TTC549 (cell line): ENCODE results near the gene CACNA1D.

Source experiments
- FAIRE-seq: peaks from 2 replicates; lab custom pipeline; 2012; peaks lifted over from hg19 to GRCh38; lab: Jason Lieb, UNC

CACNA1D gene

DNA sequence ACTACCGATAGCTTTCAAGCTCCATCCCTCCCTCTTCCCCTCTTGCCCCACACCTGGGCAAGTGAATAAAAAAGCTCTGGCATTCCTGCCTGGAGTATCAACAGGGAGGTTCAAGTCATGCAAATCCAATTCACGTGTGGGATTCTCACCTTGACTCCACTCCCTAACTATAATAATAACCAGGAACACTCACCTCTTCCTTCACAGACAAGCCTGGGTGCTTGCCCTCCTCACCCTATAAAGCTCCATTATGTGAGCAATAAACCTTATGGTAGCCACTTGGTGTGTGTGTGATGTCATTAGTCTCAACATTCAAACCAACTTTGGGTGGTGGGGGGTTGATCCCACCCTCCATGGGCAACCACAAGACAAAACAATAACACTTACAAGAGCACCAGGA, 335.2 kb downstream of the CACNA1D start:
- no peak for FAIRE-seq

DNA sequence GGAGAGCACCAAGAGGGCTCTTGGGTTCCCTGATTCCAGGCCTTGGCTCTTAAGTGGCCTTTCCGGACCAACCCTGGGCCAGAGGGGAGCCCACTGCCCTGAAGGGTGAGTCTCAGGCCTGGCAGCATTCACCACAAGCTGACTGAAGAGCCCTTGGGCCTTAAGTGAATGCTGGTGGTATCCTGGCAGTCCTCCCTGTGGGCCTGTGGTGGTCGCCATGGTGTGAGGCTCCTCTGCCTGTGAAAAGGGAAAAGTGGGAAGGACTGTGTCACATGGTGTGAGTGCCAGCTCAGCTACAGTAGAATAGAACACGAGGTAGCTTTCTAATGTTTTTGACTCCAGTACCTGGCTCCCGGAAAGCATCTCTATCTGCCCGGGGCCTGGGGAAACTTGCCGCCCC, 336.5 kb downstream of the CACNA1D start:
- no peak for FAIRE-seq

DNA sequence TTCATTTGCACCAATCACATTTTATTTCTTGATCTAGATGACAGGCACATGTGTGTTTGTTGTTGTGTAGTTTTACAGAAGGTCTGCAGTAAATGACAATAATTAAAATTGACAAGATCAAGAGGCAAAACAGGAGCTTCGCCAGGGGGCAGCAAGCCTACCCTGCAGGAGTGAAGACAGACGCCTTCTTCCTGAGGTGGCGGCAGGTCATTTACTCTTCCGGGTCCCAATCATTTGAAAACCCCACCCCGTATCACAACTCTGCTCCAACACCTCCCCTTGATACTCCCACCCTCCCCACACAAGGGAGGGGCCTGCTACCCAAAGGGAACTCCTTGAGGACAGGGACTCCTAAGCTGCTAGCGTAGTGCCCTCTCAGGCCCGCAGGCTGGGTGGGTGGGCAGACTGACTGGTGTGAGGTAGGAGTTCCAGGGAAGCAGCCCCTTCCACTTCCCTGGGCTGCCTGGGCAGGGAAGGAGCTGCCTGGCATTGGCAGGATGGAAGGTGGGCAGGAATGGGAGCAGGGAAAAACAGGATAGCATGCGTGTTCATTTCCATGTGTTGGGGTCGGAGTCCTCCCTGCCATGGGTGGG, 338.7 kb downstream of the CACNA1D start:
- no peak for FAIRE-seq

DNA sequence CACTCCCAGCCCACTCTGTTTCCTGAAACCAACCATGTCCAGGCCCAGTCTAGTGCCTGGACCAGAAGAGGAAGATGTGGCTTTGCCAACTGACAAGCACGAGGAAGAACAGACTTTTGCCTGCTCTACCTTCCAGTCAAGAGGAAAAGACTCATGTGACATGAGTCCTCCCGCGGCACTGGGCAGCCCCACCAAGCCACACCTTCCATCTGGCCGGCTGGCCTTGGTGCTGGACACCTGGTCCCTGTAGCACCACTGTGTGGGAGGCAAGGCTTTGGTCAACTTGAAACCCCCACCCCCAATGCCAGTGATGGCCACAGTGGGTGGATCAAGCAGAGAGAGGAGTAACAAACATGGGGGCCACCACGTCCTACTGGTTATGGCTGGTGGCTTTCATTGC, 339.3 kb downstream of the CACNA1D start:
- no peak for FAIRE-seq

DNA sequence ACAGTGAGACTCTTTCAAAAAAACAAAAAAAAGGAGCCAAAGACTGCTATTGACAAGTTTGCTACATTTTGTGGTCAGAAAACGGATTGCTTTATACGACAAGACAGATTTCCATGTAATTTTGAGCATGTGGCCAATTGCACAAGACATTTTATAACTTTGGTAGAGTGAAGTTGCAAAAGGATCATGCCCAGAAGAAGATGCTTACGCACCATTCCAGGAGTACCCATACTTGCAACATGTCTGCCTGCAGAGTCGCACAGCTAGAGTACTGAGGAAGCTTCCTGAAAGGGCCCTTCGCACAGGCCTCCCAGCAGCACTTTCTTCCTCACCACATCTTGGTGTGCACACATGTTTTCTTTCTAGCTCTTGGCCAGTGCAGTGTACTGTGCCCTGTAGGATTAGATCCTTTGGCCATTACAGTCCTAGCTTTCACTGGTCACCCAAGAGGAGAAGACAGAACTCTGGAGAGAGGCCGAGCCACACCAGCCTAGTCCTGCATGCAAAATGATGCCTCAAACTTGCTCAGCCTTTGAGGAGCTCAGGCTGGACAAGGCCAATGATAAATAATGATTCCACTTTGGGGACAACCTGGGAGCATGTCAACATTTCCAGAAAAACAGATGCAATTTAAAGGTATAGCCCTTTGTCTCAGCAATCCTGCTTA, 340.2 kb downstream of the CACNA1D start:
- no peak for FAIRE-seq

DNA sequence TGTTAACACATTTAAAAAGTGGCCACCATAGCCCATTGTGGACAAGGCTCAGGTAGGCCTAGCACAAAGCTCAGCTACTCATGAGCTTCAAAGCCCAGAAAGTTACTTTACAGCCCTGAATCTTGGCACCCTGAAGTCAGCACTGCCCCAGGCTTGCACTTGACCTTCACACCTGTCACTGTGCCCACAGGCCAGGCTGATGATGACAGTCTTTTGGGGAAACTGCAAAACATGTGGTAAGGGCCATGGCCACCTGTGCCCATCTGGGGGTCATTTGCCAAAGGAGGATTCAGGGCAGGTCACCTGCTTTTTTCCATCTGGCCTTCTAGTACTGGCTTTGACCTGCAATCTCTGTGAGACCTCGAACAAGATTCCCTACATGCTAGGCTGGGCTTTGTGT, 340.8 kb downstream of the CACNA1D start:
- no peak for FAIRE-seq

DNA sequence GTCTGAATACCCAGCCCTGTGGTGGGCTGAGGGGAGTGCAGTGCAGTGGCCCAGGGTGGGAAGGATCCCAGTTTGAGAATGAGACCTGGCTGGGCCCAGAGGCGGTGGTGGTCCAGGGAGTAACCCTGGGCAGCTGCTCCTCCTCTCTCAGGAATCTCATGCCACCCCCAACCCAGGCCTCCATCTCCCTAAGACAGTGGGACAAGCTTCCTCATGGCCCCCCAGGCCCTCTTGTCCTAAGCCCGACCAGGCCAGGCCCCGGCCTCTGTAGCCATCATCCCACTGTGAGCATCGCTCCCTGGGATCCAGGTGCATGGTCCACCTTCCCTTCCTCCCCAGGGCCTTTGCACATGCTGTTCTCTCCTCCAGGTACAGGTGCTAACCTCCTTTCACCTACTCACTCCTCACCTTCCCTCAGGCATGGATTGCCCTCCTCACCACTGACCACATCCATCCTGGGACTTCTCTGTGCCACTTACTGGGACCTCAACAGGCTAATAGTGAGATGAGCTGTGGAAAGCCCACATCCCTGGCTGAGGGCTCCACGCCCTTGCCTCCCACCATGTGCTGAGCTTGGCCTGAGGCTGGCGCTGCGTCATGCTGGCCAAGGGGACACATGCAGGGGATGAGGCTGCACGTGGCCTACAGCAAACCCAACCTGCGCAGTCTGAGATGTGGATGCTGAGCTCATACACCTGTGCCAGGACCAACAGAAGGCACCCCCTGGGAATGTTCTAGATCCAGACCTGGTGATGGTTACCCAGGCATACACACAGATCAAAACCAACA, 341.9 kb downstream of the CACNA1D start:
- FAIRE-seq = no peak

DNA sequence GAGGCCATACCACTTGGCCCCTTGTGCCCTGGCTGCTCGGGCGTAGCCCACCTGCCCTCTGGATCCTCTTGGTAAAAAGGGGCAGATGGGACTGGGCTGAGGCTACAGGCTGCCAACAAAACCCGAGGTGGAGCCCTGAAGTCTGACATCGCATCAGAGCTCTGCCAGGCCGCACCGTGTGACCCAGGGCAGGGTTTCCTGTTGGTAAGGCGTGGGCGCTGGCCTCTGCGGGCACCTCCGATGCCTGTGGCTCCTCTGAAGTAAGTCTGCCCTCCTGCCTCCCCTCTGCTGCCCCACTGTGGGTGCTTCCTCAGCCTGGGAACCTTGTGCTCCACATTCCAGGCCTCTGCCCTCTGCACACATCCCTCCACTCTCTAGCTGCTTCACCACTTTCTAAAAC, 342.9 kb downstream of the CACNA1D start:
- no peak for FAIRE-seq

DNA sequence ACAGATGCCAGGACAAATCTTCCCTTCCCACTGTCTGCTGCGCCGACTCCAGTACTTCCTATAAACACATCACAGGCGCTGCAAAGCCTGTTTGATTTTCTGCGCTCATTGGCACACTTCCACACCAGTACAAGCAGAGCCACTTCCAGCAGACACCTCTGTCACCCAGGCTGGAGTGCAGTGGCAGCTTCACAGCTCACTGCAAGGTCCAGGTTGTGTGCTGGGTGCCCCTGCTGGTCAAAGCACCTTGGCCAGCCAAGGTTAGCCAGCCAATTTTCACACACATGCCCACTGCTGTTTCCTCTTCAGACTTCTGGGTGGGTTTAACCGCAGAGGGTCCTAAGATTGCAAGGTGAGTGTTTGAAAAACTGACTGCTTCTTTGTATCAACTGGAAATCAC, 346.9 kb downstream of the CACNA1D start:
- FAIRE-seq = no peak

DNA sequence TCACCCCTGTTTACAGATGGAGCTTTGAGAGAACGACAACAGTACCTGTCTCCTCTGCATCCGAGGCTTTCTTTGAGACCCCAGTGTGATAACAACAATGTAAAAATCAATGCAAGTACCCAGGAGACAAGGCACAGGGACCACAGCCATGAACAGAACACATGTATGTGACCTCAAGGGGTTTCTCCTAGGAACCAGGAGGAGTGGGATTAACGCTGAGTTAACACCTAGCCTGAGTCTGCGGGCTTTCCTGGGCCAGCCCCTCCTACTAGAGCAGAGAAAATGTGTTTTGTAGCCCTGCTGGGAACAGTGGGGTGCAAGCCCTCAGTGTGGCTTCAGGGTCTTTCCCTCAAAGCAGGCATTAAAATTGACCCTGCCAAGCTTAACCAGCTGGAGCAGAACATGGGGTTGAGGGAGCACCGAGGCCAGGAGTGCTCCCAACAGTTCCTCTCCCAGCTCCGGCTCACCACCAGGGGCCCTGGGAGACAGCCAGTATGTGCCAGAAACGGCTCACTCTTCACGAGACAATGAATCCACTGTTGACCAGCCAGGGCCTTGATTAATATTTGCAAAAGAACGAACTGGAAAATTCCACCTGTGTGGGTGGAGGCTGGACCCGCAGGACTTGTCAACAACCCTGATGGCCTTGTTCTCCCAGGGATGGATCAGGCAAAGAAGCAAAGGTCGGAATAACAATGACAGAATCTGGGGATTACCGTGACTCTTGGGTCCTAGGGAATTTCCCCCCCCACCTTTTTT, 348.2 kb downstream of the CACNA1D start:
- FAIRE-seq = no peak

DNA sequence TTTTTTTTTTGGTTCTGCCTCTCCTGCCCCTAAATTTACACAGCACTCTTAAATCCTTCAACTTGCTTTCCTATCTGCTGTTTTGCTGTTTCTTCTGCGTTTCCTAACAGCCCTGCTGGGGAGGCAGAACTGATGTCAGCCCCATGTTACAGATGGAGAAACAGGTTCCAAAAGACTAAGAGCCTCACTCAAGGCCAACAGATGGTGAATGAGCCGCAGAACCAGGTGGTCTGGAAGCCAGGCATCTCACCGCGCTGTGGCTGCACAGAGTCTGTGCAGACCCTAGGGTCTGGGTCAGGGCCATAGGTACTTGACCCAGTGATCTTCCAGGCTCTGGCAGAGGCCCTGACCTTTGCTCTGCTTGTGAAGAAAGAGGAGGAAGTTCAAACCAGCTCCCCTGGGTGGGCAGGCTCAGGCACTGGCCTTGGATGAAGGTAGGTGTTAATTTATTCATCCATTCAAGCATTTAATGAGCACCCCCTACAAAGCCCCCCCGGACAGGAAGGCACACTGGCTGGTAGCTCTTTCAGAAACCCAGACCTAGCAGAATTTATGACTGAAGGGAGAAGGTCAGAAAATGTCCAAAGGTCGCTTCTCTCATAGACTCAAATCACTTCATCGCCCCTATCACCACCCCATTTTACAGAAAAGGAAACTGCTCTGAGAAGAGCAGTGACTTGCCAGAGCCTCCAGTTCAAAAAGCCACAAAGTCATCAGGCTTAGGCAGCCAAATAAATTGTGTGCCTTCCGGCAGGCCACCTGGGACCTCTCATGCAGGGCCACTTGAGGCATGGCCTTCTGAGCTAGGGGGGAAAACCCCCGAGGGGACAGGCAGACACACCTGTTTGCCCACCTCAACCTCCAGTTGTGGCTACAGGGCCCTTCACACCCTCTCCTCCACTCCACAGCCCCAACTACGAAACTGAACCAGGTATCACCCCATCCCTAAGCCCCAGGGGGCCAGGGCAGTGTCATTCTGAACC, 349.1 kb downstream of the CACNA1D start:
- FAIRE-seq = no peak

DNA sequence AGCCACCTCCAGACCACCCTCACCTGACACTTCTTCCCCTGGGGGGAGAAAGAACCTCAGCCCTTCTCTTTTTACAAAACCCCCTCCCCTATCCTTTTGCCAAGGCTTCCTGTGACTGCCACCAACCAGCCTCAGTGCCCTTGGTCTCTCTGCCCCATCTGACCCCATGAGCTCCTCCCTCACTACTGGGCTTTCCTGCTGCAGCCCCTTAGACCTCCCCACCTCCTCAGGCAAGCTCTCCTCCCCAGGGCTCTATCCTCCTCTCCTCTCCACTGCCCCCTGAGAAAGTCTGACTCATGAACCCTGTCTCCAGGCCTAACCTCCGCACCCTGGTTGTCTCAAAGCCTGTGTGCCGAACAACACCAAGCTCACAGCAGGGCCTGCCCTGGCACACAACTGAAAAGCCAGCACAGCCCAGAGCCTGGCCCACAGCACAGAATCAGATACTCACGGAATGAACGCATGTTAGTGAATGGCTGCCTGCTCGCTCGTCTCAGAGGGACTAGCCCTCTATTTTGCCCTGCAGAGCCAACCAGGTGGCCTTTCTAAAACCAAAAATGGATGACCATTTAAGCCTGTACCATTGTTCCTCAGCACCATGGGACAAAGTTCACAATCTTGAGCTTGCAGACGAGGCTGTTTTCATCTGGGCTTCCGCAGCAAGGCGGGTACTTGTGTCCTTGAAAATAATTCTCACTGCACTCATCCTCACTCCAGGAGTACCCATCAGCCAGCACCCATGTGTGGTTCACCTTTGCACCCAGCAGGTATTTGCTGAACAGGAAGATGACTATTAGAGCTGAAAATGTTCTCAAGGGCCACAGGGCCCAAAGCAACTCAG, 350.1 kb downstream of the CACNA1D start:
- FAIRE-seq = no peak

DNA sequence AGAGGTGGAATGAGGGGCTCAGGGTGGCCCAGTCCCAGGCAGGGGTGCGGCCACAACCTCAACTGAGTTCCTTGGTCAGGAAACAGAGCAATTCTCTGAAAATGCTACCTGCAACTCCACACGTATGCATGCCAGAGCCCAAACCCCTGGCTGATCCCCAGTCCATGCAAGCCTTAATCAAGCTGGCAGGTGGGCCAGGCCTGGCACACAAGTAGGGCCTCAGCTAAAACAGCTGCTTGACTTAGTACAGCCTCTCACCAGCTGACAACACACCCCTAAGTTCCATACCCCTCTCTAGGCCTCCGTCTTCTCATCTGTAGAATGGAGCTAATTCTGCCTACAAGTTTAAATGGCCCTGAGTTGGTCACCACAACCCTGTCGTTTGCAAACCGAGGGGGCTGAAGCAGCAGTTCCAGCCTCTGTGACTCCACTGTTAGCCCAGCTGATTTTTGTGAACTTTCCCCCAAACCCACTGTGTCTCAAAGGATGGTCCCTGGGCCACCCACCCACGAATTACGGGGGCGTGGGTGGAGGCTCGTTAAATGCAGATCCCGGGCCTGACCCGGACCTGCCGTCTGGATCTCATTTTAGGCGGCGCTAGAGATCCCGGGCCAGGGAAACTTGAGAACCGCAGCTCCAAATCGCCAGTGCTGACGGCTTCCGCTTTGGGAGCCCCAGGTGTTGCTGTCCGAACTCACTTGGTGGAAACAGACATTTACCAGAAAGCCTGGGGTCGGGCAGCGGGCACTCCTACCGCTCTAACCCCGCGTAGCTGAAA, 350.9 kb downstream of the CACNA1D start:
- FAIRE-seq = no peak

DNA sequence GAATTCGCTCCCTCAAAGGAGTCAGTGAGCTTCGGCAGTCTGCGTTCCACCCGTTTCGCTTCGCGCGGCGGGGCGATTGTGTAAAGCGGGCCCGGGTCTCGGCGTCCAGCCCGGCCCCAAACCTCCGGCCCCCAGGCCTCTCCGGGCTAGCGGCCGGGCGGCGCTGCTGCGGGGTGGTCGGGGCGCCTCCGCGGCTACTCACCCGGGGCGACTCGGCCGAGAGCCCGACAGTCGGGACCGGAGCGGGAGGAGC, 351.4 kb downstream of the CACNA1D start:
- FAIRE-seq = no peak

DNA sequence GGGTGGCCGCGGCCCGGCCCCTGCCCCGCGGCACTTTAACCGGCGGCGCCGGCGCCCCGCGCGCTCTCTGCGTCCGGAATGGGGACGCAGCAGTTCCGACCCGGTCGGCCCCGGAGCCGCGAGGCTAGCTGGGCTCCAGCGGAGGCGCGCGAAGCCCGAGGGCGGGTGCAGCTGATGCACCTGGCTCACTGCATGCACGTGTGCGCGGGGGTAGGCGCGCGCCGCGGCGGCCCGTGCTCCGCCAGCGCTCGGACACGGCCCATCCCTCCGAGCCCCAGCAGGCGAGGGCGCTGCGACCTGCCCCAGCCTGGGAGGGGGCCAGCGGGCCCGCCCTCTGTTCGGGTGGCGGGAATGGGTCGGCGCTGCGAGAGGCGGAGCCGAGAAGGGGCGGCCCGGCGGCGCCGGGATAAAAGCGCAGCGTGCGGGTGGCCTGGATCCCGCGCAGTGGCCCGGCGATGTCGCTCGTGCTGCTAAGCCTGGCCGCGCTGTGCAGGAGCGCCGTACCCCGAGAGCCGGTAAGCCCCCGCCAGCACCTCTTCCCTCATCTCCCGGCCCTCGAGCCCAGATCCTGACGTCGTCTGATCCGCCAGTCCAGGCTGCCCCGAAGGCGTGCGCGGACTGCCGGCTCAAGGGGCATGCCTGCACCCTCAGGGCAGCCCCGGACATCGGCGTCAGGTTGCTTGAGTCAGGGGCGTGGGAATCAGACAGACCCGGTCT, 351.9 kb downstream of the CACNA1D start, which contains the start of the genes CHDH and IL17RB:
CHDH (minus strand) TSS at position 286 of the 717 bp plus-strand sequence. CDS start 22,411 bp downstream, outside the sequence.
IL17RB (plus strand) TSS at position 435 of the 717 bp plus-strand sequence; CDS start at position 456, 21 bp downstream.
- FAIRE-seq = no peak

DNA sequence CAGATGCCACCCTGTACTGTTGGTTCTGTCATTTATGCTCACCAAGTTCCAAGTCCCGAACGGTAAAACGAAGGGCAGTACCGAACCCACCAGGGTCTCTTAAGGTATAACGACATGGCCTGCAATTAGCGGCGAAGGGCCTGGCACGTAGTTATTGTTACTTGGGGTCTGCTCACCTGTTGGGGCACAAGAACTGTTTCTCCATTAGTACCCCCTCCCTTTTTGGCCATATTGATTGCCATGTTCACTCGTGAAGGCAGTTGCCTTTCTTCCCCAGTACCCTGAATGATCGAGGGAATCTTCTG, 352.4 kb downstream of the CACNA1D start:
- FAIRE-seq = no peak

DNA sequence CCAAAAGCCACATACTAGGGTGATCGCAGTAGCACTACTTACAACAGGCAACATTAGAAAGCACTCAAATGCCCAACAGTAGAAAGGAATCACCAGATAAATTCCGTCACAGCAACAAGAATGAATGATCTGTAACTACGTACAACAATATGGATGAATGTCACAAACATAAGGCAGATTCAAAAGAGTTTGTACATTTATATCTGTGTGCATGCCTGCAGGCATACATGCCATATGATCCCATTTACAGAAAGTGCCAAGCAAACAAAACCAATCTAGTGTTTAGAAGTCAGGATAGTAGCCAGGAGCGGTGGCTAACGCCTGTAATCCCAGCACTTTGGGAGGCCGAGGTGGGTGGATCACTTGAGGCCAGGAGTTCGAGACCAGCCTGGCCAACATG, 355.5 kb downstream of the CACNA1D start:
- FAIRE-seq = no peak

DNA sequence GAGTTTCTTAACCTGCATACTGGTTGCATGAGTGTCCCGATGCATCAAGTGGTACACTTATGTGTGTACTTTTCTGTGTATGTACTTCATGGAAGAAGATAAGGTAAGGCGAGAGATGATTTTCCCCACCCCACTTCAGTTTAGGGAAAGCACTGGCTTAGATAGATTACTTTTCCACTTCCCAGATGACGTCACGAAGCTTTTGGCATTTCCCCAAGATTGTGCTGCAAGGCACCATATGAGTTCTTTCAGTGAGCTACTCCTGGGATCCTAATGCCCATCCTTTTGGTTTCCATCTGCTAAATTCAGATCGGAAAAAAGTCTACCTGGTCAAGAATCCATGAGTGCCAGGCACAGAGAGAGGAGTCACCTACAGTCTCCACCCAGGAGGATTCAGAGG, 356.5 kb downstream of the CACNA1D start:
- no peak for FAIRE-seq

DNA sequence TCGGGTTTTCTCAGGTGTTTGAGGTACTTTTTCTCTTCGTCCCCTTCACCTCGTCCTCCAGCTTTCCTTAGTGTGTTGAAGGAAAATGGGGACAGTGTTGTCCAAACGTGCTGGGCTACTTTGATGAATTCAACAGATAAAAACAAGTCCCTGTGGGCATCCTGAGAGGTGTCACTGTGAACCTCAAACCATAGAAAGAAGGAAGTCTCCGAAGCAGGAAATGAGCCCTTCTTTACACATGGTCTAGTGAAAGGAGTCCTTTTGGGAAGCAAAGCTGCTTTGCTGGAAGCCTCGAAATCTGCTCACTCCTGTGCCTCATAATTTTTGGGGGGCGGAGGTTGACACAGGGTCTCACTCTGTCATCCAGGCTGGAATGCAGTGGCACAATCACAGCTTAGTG, 362.6 kb downstream of the CACNA1D start:
- no peak for FAIRE-seq
